ENCODE data around the gene TTC29.

Gene TTC29

DNA sequence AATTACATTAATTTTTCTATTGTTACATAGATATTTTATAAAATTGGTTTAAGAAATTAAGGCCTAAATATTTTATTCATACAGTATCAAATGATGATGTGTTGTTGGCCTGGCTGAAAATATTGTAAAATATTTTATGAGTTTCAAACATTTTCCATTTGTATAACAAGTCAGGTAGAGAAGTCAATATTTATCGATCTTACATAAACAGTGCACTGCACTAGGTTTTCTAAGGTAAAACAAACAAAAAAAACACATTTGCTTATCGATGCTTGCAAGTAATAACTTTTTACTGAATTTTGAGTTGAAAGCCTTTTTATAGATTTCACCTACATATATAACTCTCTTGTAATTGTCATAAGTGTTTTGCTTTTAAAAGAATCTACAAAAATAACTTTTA, 7.2 kb upstream of the TTC29 start:
- Histone ChIP-seq H3K27me3 (peaks cover 0 to 3% of the 10 kb centered on the region in 2 donors), H3K9me3 (no peaks in the 10 kb centered on the region), H3K27ac (no peak overlapping the region), H3K4me1 (no peaks in the 10 kb centered on the region), H3K36me3 (no peaks in the 10 kb centered on the region), H3K4me3 (no peak overlapping the region)
- TF ChIP-seq, protein P1, sequence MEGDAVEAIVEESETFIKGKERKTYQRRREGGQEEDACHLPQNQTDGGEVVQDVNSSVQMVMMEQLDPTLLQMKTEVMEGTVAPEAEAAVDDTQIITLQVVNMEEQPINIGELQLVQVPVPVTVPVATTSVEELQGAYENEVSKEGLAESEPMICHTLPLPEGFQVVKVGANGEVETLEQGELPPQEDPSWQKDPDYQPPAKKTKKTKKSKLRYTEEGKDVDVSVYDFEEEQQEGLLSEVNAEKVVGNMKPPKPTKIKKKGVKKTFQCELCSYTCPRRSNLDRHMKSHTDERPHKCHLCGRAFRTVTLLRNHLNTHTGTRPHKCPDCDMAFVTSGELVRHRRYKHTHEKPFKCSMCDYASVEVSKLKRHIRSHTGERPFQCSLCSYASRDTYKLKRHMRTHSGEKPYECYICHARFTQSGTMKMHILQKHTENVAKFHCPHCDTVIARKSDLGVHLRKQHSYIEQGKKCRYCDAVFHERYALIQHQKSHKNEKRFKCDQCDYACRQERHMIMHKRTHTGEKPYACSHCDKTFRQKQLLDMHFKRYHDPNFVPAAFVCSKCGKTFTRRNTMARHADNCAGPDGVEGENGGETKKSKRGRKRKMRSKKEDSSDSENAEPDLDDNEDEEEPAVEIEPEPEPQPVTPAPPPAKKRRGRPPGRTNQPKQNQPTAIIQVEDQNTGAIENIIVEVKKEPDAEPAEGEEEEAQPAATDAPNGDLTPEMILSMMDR (IDR thresholded peaks at IDR 0.05): no peak
- no peak for DNase-seq
- intact Hi-C loops (cut with DNase I; ENCODE audit: low total_unique reads): no loop called here

DNA sequence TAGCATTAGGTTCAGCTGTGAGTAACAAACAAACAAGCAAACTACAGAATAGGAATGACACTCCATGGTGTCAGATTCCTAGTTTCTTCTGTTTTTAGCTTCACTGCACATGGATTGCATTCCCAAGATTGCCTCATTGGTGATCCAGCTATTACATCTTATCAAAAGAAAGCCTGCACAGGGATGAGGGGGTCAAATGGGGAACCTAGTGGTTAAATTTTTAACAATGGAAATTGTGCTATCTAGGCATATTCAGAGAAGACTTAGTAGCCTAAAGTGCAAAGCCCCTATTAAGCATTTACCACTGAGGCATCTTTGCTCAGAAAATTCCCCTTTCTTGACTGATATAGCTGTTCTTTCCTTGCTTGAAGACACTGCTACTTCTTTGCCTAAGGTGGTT, 3.9 kb upstream of the TTC29 start:
- DNase-seq: no peak
- Histone ChIP-seq H3K4me1 (peaks cover 0 to 15% (median 13%) of the 10 kb centered on the region in 4 donors), H3K36me3 (no peaks in the 10 kb centered on the region), H3K27ac (no peak overlapping the region), H3K27me3 (no peaks in the 10 kb centered on the region), H3K9me3 (no peaks in the 10 kb centered on the region), H3K4me3 (no peak overlapping the region)
- intact Hi-C loops (cut with DNase I; ENCODE audit: low total_unique reads): no loop called here
- TF ChIP-seq, protein P1 (IDR thresholded peaks at IDR 0.05): no peak

- Histone ChIP-seq H3K27ac (no peak overlapping the region), H3K36me3 (no peaks in the 10 kb centered on the region), H3K4me1 (peaks cover 0 to 15% (median 13%) of the 10 kb centered on the region in 4 donors), H3K27me3 (no peaks in the 10 kb centered on the region), H3K9me3 (no peaks in the 10 kb centered on the region), H3K4me3 (no peak overlapping the region)
- TF ChIP-seq, protein P1 (IDR thresholded peaks at IDR 0.05): no peak
- intact Hi-C loops (cut with DNase I; ENCODE audit: low total_unique reads): no loop called here
- no peak for DNase-seq
Measured at GRCh38 chr4:146943691-146944375, 1.8 kb downstream of the TTC29 start.

- intact Hi-C loops (cut with DNase I; ENCODE audit: low total_unique reads): no loop called here
Measured at GRCh38 chr4:146932116-146932515, 13.5 kb downstream of the TTC29 start.

DNA sequence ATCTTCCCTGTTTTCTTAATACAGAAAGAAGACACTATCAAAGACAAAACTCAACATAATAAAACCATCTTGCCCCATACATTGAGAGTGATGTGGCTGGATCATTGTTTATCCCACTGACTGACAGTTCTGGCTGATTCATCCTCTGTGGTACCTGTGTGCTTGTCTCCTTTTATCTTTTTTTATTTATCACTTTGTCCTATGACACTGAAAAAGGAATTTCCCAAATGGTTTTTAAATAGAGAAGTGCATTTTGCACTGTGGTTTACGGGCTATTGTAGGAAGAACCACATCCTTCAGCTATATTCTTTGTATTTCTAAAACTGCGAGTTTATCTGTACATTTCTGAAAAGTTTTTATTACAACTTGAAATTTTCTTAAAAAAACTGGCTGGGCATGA, 15.0 kb downstream of the TTC29 start:
- no peak for DNase-seq
- no peaks in the 10 kb centered on the region for H3K9me3 ChIP-seq
- no peak overlapping the region for H3K27ac ChIP-seq
- TF ChIP-seq, protein P1 (IDR thresholded peaks at IDR 0.05): no peak
- H3K4me3 ChIP-seq: no peak overlapping the region
- no peaks in the 10 kb centered on the region for H3K27me3 ChIP-seq
- intact Hi-C loops (cut with DNase I; ENCODE audit: low total_unique reads): no loop called here
- no peaks in the 10 kb centered on the region for H3K4me1 ChIP-seq
- H3K36me3 ChIP-seq: no peaks in the 10 kb centered on the region

More at GRCh38 chr4:146932116-146932515, 13.5 kb downstream of the TTC29 start:
- Histone ChIP-seq H3K9me3 (no peaks in the 10 kb centered on the region), H3K27ac (no peak overlapping the region), H3K4me1 (no peaks in the 10 kb centered on the region), H3K27me3 (no peaks in the 10 kb centered on the region), H3K36me3 (no peaks in the 10 kb centered on the region), H3K4me3 (no peak overlapping the region)
- TF ChIP-seq, protein P1 (IDR thresholded peaks at IDR 0.05): no peak
- no peak for DNase-seq

Measured in tibial artery (tissue), 4 donors.